OCI-LY1 (cell line): ENCODE results near the gene ZDHHC23.

Experiments used
- EZH2 ChIP-seq: fragments of 200-600 bp; sonication (generic), shearing (Covaris generic); IDR thresholded peaks from 2 replicates; pipeline ENCODE4 v1.8.0; 2017; ENCODE audit warnings: borderline replicate concordance, mixed run types, mild to moderate bottlenecking, antibody characterized with exemption, low read length, moderate library complexity, mixed read lengths
- TF ChIP-seq, protein P1 (sequence below): fragments of 200-600 bp; sonication (generic), shearing (Covaris generic); IDR thresholded peaks from 2 replicates; pipeline ENCODE4 v1.5.1; 2017; ENCODE audit warnings: mild to moderate bottlenecking, antibody characterized with exemption, low read length, moderate library complexity, mixed read lengths

DNA sequence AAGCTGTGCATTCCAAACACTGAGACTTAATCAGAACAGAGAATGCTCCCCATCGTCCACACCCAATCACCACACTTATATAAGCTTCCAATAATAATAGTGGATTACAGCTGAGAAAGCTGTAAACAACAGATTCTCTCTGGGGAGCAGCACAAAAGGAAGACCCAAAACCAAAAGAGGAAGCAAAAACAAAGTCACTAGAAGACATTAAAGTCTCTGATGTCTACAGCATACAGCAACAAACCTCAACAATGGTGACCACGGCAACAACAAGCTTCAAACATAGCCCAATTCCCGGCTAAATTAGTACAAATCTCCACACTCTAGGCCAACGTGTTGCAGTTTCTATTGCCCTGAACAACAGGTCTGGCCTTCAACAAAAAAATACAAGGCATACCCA, 37.7 kb downstream of the ZDHHC23 start:
- TF ChIP-seq, protein P1, sequence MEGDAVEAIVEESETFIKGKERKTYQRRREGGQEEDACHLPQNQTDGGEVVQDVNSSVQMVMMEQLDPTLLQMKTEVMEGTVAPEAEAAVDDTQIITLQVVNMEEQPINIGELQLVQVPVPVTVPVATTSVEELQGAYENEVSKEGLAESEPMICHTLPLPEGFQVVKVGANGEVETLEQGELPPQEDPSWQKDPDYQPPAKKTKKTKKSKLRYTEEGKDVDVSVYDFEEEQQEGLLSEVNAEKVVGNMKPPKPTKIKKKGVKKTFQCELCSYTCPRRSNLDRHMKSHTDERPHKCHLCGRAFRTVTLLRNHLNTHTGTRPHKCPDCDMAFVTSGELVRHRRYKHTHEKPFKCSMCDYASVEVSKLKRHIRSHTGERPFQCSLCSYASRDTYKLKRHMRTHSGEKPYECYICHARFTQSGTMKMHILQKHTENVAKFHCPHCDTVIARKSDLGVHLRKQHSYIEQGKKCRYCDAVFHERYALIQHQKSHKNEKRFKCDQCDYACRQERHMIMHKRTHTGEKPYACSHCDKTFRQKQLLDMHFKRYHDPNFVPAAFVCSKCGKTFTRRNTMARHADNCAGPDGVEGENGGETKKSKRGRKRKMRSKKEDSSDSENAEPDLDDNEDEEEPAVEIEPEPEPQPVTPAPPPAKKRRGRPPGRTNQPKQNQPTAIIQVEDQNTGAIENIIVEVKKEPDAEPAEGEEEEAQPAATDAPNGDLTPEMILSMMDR = no peak
- no peak for TF ChIP-seq EZH2
